DND-41 (cell line): ENCODE results near the gene IL10RA.

ENCODE experiments used
- ATAC-seq: fragments of 200-7000 bp; cut with Tn5 transposase; 3 replicates; pipeline ENCODE4 v1.9.1; 2021; ENCODE audit warnings: low read depth; ENCODE audit not compliant: insufficient read depth
- DNase-seq: peaks from one replicate; pipeline ENCODE4 v3.0.0-alpha.2; 2020
- H2AFZ ChIP-seq: 2 replicates; pipeline ENCODE4 v1.6.0; 2012; ENCODE audit warnings: low read depth, low read length
- H3K27ac ChIP-seq: 2 replicates; pipeline ENCODE4 v1.5.1; 2012; ENCODE audit warnings: low read length, inconsistent platforms
- H3K27me3 ChIP-seq: fragments of 200-600 bp; sonication (generic); 2 replicates; pipeline ENCODE4 v1.6.0; 2012; ENCODE audit warnings: low read length, mild to moderate bottlenecking, inconsistent platforms; ENCODE audit not compliant: insufficient read depth, poor library complexity
- H3K36me3 ChIP-seq: 2 replicates; pipeline ENCODE4 v1.5.1; 2012; ENCODE audit warnings: low read length, inconsistent platforms; ENCODE audit not compliant: insufficient read depth
- H3K4me1 ChIP-seq: 2 replicates; pipeline ENCODE4 v1.5.1; 2012; ENCODE audit warnings: mild to moderate bottlenecking, low read length; ENCODE audit not compliant: insufficient read depth
- H3K4me2 ChIP-seq: 2 replicates; pipeline ENCODE4 v1.6.0; 2012; ENCODE audit warnings: mild to moderate bottlenecking, moderate library complexity, low read length, inconsistent platforms; ENCODE audit not compliant: insufficient read depth
- H3K4me3 ChIP-seq, 2 experiments: fragments of 200-600 bp in 1 of 2; shearing (Covaris generic) in 1 of 2; 2 replicates each; pipeline ENCODE4 v1.5.1; 2012 to 2016; ENCODE audit warnings: inconsistent platforms in 2 of 2, low read length in 2 of 2, mild to moderate bottlenecking in 2 of 2, low read depth in 1 of 2, moderate library complexity in 1 of 2
- H3K79me2 ChIP-seq: 2 replicates; pipeline ENCODE4 v1.6.0; 2012; ENCODE audit warnings: low read length, inconsistent platforms; ENCODE audit not compliant: insufficient read depth
- H3K9ac ChIP-seq: 2 replicates; pipeline ENCODE4 v1.6.0; 2012; ENCODE audit warnings: low read depth, mild to moderate bottlenecking, inconsistent platforms, low read length, moderate library complexity
- H3K9me3 ChIP-seq: 2 replicates; pipeline ENCODE4 v1.5.1; 2012; ENCODE audit warnings: low read length, moderate library complexity, mild to moderate bottlenecking, inconsistent platforms; ENCODE audit not compliant: insufficient read depth, severe bottlenecking
- H4K20me1 ChIP-seq: 2 replicates; pipeline ENCODE4 v1.6.0; 2012; ENCODE audit warnings: low read length; ENCODE audit not compliant: insufficient read depth
- CTCF ChIP-seq: IDR thresholded peaks from 2 replicates; pipeline ENCODE4 v1.5.1; 2012; ENCODE audit warnings: borderline replicate concordance, low read length, moderate library complexity, mild to moderate bottlenecking; ENCODE audit not compliant: poor library complexity, severe bottlenecking; ENCODE audit errors: extremely low read depth
- EZH2 ChIP-seq: IDR thresholded peaks from 3 replicates; pipeline ENCODE4 v1.6.1; 2012; ENCODE audit warnings: borderline replicate concordance, low read depth, mild to moderate bottlenecking, moderate library complexity, low read length, inconsistent platforms; ENCODE audit not compliant: severe bottlenecking

IL10RA gene

DNA sequence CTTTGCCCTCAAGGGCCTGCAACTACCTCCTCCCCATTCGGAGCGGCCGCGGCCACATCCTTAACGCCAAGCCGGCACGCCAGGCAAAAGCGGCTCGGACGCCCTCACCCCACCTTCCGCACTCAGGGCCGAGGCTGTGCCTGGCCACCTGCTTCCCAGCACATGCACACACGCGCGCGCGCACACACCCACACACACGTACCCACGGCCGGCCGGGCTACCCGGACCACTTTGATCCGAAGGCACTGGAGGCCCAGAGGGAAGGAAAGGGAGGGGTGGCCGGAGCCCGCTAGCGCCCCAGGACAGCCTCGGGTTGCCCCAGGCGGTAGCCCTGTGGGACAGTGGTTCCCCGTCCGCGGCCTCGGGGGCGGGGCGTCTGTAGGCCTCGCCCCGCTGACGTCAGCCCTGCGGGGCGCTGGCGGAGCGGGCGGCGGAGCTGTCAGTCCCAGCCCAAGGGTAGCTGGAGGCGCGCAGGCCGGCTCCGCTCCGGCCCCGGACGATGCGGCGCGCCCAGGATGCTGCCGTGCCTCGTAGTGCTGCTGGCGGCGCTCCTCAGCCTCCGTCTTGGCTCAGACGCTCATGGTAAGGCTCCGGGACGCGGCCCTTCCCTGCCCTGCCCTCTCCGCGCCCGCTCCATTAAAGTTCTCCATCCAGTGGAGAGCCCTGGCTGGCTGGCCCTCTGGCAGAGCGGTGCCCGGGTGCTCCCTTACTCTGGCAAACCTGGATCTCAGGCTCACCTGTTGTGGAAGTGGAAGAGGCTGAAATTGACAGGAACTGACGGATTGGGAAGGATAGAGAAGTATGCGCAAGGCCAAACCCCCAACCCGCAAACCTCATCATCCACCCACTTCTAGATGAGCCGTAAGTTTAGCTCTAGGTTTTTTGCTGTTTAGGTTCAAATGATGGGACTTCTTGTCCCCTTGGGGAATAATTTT, at the start of gene IL10RA:
TSS of gene IL10RA (plus strand) at position 442 of the 935 bp plus-strand sequence. CDS start at position 516, 74 bp downstream.
- Histone ChIP-seq H4K20me1 (no peaks in the 10 kb centered on the region), H3K4me1 (peaks cover 28% of the 10 kb centered on the region), H3K4me2 (peak within 1 kb of the TSS; percentile 64), H3K27me3 (peaks cover 14% of the 10 kb centered on the region), H3K79me2 (no peaks in the 10 kb centered on the region), H3K4me3 (peak within 1 kb of the TSS in 1 of 2 experiments; percentile 42; a peak in 3 of 4 replicates), H3K36me3 (no peaks in the 10 kb centered on the region), H3K9me3 (no peaks in the 10 kb centered on the region), H3K9ac (peak within 1 kb of the TSS; percentile 40), H2AFZ (peak within 1 kb of the TSS; percentile 64), H3K27ac (peak within 1 kb of the TSS; percentile 47; the same call in 1 of the 2 replicates)
- peak; percentile 49 for ATAC-seq
- TF ChIP-seq EZH2 (peak; percentile 52), CTCF (no peak)
- peak; percentile 30 for DNase-seq

DNA sequence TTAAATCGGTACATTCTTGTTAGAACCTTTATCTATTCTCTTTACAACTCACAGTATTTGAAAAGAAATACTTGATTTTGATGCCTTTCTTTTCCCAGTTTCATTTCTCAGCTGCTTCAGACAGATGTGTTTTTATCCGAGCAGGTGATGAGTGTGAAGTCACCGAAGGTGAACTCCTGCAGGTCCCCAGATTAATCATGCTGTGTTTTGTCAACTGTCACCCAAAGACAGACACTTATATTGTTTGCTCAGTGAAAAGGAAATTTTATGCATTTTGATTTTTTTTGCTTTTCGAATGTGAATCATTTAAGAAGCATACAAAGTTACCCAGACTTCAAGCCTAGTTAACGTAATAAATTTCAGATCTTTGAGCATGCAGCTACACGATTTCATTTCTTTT, 49.2 kb upstream of the IL10RA start:
- no peaks in the 10 kb centered on the region for H4K20me1 ChIP-seq
- H3K27ac ChIP-seq, result no peak overlapping the region
- no peaks in the 10 kb centered on the region for H3K79me2 ChIP-seq
- DNase-seq (no peak), ATAC-seq (no peak)
- TF ChIP-seq CTCF (no peak), EZH2 (no peak)
- no peaks in the 10 kb centered on the region for H3K36me3 ChIP-seq
- no peak overlapping the region for H2AFZ ChIP-seq
- H3K9ac ChIP-seq, result no peak overlapping the region
- no peaks in the 10 kb centered on the region for H3K27me3 ChIP-seq
- peaks cover 41% of the 10 kb centered on the region for H3K4me1 ChIP-seq
- H3K4me3 ChIP-seq, result no peak overlapping the region
- no peaks in the 10 kb centered on the region for H3K9me3 ChIP-seq
- H3K4me2 ChIP-seq, result no peak overlapping the region

GRCh38 chr11:117940736-117941135, 45.5 kb upstream of the IL10RA start:
- Histone ChIP-seq H3K9me3 (no peaks in the 10 kb centered on the region), H2AFZ (no peak overlapping the region), H3K27ac (peak overlapping the region; percentile 43; the same call in 1 of the 2 replicates), H3K9ac (no peak overlapping the region), H3K4me2 (no peak overlapping the region), H3K36me3 (no peaks in the 10 kb centered on the region), H3K4me1 (peaks cover 14% of the 10 kb centered on the region), H4K20me1 (no peaks in the 10 kb centered on the region), H3K79me2 (no peaks in the 10 kb centered on the region), H3K27me3 (no peaks in the 10 kb centered on the region), H3K4me3 (no peak overlapping the region)
- ATAC-seq (no peak), DNase-seq (no peak)
- TF ChIP-seq EZH2 (no peak), CTCF (no peak)
